Upper lobe of left lung (tissue), 4 donors: ENCODE results near the gene ARHGAP10.

ENCODE experiments used
- EP300 ChIP-seq, 4 donors: sonication (generic); formaldehyde crosslinking; IDR thresholded peaks; one replicate each; pipeline ENCODE4 v1.5.1; 2017; ENCODE audit warnings: antibody characterized with exemption in 4 of 4, control low read depth in 2 of 4
- POLR2A ChIP-seq, 4 donors: fragments of 450-650 bp; IDR thresholded peaks; one replicate each; pipeline ENCODE4 v1.5.1; 2016 to 2017; ENCODE audit warnings: antibody characterized with exemption in 4 of 4, mild to moderate bottlenecking in 2 of 4
- POLR2AphosphoS5 ChIP-seq, 2 donors: sonication (generic); formaldehyde crosslinking; IDR thresholded peaks; one replicate each; pipeline ENCODE4 v1.5.1; 2017; ENCODE audit warnings: antibody characterized with exemption in 2 of 2
- TF ChIP-seq, protein P1 (sequence below), 6 experiments: fragments of 450-650 bp in 4 of 6; fragments of 200-600 bp in 2 of 6; sonication (generic) in 2 of 6; IDR thresholded peaks; one replicate each; pipeline ENCODE4 v1.5.1; 2016 to 2019; ENCODE audit warnings: antibody characterized with exemption in 6 of 6

DNA sequence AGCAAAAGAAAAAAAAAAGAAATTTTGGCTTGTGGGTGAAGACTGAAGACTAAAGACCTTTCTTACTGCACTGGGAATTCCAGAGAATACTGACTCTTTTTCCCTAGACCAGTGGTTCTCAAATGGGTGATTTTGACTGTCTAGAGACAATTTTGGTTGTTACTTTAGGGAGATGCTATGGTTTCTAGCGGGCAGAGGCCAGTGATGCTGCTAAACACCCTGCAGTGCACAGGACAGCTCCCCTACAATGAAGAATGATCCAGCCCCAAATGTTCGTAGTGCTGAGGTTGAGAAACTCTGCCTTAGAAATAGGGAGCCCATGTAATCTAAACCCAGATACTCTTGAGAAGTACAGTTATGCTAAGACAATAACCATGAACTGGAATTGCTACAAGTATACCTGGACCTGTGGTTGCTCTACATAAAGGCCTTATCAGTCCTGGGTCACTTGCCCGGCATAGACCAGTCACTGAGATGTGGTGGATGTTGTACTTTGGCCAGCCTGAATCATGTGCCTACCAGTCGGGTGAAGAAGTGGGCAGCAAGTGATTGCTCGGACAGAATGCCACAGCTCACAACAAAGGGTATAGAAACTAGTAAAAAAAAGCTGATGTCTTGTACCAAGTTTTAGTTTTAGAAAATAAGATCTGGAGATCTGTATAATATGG, 16.0 kb downstream of the ARHGAP10 start:
- TF ChIP-seq, protein P1, sequence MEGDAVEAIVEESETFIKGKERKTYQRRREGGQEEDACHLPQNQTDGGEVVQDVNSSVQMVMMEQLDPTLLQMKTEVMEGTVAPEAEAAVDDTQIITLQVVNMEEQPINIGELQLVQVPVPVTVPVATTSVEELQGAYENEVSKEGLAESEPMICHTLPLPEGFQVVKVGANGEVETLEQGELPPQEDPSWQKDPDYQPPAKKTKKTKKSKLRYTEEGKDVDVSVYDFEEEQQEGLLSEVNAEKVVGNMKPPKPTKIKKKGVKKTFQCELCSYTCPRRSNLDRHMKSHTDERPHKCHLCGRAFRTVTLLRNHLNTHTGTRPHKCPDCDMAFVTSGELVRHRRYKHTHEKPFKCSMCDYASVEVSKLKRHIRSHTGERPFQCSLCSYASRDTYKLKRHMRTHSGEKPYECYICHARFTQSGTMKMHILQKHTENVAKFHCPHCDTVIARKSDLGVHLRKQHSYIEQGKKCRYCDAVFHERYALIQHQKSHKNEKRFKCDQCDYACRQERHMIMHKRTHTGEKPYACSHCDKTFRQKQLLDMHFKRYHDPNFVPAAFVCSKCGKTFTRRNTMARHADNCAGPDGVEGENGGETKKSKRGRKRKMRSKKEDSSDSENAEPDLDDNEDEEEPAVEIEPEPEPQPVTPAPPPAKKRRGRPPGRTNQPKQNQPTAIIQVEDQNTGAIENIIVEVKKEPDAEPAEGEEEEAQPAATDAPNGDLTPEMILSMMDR (IDR thresholded peaks at IDR 0.05): no peak
- TF ChIP-seq POLR2AphosphoS5 (IDR thresholded peaks at IDR 0.05) (no peak), POLR2A (IDR thresholded peaks at IDR 0.05) (no peak), EP300 (IDR thresholded peaks at IDR 0.05) (no peak)
